ENCODE results near the gene SLC2A11. TPM values are rescaled to one million over a fixed set of nuclear protein-coding genes. Genes with fewer than 3 reads are reported as not detected.

Gene SLC2A11
- total RNA-seq, 1 donor from 2014 or later: 22.4 TPM

DNA sequence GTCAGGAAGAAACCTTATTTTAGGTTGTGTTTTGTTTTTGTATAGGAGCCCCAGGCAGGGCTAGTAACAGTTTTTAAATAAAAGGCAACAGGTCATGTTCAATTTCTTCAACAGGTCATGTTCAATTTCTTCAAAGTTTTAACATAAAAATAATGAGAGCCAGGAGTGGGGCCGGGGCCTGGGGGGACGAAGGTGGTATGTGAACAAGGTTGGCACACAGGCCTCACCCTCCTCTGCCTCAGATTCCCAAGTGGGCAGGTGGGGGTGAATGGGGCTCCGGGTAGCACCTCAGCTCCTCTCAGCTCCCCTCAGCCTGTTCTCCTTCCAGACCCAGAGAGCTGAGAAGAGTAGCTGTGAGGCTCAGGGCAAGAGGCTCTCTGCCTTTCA, 23.3 kb upstream of the SLC2A11 start:
- TF ChIP-seq, protein P1, sequence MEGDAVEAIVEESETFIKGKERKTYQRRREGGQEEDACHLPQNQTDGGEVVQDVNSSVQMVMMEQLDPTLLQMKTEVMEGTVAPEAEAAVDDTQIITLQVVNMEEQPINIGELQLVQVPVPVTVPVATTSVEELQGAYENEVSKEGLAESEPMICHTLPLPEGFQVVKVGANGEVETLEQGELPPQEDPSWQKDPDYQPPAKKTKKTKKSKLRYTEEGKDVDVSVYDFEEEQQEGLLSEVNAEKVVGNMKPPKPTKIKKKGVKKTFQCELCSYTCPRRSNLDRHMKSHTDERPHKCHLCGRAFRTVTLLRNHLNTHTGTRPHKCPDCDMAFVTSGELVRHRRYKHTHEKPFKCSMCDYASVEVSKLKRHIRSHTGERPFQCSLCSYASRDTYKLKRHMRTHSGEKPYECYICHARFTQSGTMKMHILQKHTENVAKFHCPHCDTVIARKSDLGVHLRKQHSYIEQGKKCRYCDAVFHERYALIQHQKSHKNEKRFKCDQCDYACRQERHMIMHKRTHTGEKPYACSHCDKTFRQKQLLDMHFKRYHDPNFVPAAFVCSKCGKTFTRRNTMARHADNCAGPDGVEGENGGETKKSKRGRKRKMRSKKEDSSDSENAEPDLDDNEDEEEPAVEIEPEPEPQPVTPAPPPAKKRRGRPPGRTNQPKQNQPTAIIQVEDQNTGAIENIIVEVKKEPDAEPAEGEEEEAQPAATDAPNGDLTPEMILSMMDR (IDR thresholded peaks at IDR 0.05; ENCODE audit: insufficient read depth, low read length, poor library complexity, severe bottlenecking): no peak
- Histone ChIP-seq H3K4me3 (ENCODE audit: low read depth, low read length) (no peak overlapping the region), H3K27me3 (ENCODE audit: control insufficient read depth, insufficient read depth, low read length) (no peaks in the 10 kb centered on the region), H3K36me3 (ENCODE audit: control insufficient read depth, insufficient read depth, low read length) (peaks cover 2% of the 10 kb centered on the region)
- DNase-seq (ENCODE audit: low read depth): no peak

DNA sequence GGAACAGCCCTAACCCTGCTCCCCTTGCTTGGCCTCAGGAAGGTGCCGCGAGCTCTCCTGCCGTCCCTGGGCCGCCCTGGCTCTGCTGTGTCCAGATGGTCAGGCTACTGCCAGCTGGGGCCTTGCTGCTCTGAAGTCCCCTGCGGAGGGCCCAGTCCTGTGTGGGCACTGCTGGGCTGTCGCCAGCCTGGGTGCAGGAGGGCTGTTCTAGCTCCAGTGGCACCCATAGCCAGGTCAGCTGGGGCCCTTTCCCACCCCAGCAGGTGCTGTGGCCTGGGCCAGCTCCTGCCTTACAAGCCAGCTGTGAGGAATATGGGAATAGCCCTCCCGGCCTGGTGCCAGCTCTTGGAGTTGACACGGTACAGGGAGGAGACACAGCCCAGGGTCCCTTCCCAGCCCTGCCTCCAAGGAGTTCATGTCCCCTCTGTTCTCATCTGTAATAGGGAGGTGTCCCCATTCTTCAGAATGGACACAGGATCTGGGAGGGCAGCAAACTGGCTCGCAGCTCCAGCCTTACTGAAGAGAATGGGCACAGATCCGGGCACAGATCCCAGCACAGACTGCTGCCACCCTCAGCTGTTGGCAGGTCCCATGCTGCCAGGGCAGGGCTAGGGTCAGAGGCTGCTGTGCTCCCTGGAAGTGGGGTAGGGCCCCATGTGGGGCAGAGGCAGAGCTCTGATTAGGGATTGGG, 22.7 kb upstream of the SLC2A11 start:
- Histone ChIP-seq H3K4me3 (ENCODE audit: low read depth, low read length) (no peak overlapping the region), H3K36me3 (ENCODE audit: control insufficient read depth, insufficient read depth, low read length) (peaks cover 2% of the 10 kb centered on the region), H3K27me3 (ENCODE audit: control insufficient read depth, insufficient read depth, low read length) (no peaks in the 10 kb centered on the region)
- DNase-seq (ENCODE audit: low read depth): no peak
- TF ChIP-seq, protein P1 (IDR thresholded peaks at IDR 0.05; ENCODE audit: insufficient read depth, low read length, poor library complexity, severe bottlenecking): no peak

DNA sequence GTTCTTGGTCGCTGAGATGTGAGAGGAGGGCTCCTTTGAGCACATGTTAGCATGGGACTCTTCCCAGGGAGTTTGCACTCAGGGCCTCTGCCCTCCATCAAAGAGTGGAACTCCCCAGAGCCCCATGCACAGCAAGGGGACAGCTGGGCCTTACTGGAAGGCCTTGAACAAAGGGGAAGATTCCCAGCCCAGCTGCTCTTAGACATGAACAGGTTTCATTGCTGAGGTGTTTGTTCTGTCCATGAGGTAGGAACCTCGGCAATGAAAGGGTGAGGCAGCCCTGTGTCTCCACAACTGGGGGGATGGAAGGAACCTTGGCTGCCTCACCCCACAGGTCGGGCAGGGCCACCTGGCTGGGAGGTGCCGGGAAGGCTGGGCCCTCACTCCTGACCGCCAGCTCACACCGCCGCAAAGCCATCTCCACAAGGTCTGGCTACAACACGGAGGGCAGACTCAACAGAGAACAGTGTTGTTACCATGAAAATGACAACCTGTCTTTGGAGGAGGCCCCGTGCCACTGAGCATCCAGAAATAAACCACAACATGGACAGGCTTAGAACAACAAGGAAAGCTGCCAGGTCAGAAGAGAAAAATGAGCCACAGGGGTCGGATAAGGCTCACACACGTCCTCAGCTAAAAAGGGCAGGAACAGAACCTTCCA, 22.1 kb upstream of the SLC2A11 start:
- Histone ChIP-seq H3K36me3 (ENCODE audit: control insufficient read depth, insufficient read depth, low read length) (peaks cover 2% of the 10 kb centered on the region), H3K4me3 (ENCODE audit: low read depth, low read length) (no peak overlapping the region), H3K27me3 (ENCODE audit: control insufficient read depth, insufficient read depth, low read length) (no peaks in the 10 kb centered on the region)
- DNase-seq (ENCODE audit: low read depth): no peak
- TF ChIP-seq, protein P1 (IDR thresholded peaks at IDR 0.05; ENCODE audit: insufficient read depth, low read length, poor library complexity, severe bottlenecking): no peak

DNA sequence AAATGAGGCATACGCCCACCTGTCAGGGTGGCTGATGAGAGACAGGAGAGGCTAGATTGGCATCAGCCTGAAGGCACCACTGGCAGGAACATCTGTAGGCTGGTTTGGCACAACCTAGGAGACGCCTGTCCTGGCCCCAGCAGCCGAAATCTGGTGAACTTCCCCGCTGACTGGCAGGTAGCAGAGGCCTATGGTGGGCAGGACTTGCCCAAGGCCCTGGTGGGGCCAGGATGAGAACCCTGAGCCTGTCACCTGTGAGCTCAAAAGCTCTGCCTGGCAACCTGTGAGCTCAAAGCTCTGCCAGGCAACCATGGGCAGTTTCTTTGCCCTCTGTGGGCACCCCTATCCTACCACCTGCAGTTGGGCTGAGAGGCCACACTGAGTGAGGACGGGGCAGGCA, 21.4 kb upstream of the SLC2A11 start:
- Histone ChIP-seq H3K27me3 (ENCODE audit: control insufficient read depth, insufficient read depth, low read length) (peaks cover 6% of the 10 kb centered on the region), H3K36me3 (ENCODE audit: control insufficient read depth, insufficient read depth, low read length) (peaks cover 2% of the 10 kb centered on the region), H3K4me3 (ENCODE audit: low read depth, low read length) (no peak overlapping the region)
- no peak for DNase-seq (ENCODE audit: low read depth)
- TF ChIP-seq, protein P1 (IDR thresholded peaks at IDR 0.05; ENCODE audit: insufficient read depth, low read length, poor library complexity, severe bottlenecking): no peak

DNA sequence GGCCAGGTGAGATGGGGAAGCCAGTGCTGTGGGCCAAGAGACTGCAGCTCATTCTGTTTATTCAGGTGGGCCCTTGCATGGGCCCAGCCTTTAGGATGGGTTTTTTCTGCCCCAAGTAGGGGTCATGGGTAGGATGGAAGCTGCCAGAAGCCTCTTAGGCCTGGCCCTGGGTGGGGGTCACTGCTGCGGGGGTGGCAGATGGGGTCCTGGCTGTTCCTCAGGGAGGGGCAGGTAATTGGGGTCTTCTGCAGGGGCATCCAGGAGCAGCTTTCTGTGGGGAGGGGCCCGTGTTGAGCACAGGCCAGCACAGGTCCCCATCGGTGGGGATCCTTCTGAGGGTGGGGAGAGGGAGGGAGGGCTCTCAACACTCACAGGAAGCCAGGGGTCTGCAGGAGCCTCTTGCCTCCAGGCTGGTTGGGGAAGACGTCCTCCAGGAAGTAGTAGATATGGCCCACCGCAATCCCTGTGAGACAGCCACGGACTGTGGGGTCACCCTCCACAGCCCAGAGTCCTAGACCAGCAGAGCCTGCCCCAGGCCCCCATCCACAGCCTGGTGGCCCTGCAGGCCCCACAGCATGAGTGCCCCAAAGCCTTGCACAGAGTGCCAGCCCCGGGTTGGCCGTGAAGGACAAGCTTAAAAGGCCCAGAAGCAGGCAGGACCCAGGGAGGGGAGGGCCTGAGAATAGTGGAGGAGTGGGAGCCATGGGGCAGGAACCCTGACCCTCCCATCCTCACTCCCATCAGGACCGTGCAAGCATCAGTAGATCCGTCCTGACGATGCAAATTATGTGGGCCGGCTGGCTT, 20.8 kb upstream of the SLC2A11 start:
- Histone ChIP-seq H3K36me3 (ENCODE audit: control insufficient read depth, insufficient read depth, low read length) (peaks cover 2% of the 10 kb centered on the region), H3K4me3 (ENCODE audit: low read depth, low read length) (no peak overlapping the region)
- TF ChIP-seq, protein P1 (IDR thresholded peaks at IDR 0.05; ENCODE audit: insufficient read depth, low read length, poor library complexity, severe bottlenecking): no peak

More for the DNA sequence above, 20.8 kb upstream of the SLC2A11 start:
- DNase-seq (ENCODE audit: low read depth): no peak
- H3K27me3 ChIP-seq (ENCODE audit: control insufficient read depth, insufficient read depth, low read length): peaks cover 12% of the 10 kb centered on the region

Data from kidney epithelial cell (primary cell).